HPDE6-E6E7 (cell line): Measurements from ENCODE around the gene PAMR1.
"Not testable (repeated sequence)": the region's sequence is repeated elsewhere in the genome, so short reads cannot be mapped to it uniquely, and the experiment has no call there.

Experiments
- DNase-seq: peaks from one replicate; pipeline ENCODE4 v3.0.0; 2011; ENCODE audit warnings: missing footprints; ENCODE audit errors: extremely low spot score

Gene PAMR1, protein sequence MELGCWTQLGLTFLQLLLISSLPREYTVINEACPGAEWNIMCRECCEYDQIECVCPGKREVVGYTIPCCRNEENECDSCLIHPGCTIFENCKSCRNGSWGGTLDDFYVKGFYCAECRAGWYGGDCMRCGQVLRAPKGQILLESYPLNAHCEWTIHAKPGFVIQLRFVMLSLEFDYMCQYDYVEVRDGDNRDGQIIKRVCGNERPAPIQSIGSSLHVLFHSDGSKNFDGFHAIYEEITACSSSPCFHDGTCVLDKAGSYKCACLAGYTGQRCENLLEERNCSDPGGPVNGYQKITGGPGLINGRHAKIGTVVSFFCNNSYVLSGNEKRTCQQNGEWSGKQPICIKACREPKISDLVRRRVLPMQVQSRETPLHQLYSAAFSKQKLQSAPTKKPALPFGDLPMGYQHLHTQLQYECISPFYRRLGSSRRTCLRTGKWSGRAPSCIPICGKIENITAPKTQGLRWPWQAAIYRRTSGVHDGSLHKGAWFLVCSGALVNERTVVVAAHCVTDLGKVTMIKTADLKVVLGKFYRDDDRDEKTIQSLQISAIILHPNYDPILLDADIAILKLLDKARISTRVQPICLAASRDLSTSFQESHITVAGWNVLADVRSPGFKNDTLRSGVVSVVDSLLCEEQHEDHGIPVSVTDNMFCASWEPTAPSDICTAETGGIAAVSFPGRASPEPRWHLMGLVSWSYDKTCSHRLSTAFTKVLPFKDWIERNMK

DNA sequence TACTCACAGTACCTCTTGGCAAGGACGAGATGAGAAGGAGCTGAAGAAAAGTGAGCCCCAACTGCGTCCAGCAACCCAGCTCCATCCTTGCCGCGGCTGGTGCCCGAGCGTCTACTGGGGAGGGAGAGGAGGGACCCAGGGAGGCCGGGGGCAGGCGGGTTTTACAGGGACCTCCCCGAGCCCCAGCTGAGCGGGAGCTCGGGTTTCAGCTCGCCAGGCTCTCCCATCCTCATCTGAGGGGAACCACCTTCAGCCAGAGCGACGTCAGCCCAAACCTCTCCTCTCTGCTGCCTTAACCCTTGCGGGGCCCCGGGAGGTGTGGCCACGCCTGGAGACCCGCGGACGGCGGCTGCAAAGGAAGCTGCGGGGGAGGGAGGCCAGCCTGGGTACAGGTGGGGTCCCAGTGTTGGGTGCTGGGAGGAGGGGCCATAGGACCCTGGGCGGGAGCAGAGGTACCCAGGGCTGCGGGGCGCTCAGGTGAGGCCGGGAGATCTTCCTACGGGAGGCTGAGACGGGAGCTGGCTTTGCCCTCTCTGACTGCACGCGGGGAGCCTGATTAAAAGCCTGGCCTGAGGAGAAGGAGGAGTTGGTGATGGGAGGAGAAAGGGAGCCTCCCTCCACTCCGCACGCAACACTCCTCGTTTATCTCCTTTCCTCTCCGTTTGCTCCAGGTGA is at the start of gene PAMR1:
Gene PAMR1, minus strand, starts transcription at position 116 of the 675 bp plus-strand sequence. Its CDS starts 31 bp downstream, at position 85.
- DNase-seq, result peak; percentile 32

DNA sequence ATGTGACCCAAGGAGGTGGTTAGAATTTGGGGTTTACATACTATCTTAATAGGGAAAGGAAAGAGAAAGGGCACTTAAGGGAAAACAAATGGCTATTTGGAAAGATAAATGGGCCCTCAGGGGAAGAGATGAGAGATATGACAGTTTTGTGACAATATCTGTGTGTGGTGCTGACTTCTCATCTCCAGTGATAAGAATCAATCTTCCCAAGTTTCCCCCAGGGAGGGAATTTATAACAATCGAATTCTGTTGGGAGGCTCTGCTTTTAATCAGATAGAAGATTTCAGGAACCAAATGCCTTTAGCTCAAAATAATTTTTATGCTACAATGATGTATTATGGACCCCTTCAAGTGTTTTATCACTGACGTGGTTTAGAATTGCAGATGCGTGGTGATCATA is 46.3 kb upstream of the PAMR1 start:
- no peak for DNase-seq

DNA sequence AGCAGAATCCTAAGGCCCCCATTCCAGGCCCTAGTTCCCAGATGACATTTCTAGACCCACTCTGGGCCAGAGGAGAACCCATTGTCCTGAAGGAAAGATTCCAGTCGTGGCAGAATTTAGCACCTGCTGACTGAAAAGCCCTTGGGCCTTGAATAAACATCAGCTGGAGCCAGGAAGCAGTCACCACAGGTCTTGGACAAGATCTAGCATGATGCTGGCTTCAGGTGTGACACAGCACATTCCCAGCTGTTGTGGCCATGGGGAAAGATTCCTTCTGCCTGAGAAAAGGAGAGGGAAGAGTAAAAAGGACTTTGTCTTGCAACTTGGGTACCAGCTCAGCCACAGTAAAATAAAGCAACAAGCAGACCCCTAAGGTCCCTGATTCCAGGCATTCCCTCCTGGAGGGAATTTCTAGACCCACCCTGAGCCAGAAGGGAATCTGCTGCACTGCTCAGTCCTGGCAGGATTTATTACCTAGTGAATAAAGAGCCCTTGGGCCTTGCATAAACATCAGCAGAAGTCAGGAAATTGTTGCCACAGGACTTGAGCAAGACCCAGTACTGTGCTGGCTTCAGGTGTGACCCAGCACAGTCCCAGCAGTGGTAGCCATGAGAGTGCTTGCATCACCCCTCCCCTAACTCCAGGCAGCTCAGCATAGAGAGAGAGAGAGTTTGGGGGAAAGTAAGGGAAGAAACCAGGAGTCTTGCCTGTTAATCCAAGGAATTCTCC is 42.5 kb upstream of the PAMR1 start:
- peak; percentile 74 for DNase-seq

DNA sequence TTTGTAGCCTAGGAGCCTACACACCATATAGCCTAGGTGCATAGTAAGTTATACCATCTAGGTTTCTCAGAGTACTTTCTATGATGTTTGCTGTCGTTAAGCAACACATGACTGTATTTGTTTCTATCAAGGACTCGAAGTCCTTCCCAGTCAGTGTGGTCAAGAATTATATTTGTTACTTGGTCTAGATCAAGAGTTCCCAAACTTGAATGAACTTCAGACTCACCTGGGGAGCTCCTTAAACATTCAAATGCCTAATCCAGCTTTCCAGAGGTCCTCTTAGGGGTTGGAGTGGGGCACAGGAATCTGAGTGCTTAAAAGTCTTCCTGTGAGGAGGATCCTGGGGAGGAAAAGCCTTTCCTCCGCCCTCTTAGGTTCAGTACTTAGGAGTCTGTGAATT is 41.5 kb upstream of the PAMR1 start:
- DNase-seq, result no peak

DNA sequence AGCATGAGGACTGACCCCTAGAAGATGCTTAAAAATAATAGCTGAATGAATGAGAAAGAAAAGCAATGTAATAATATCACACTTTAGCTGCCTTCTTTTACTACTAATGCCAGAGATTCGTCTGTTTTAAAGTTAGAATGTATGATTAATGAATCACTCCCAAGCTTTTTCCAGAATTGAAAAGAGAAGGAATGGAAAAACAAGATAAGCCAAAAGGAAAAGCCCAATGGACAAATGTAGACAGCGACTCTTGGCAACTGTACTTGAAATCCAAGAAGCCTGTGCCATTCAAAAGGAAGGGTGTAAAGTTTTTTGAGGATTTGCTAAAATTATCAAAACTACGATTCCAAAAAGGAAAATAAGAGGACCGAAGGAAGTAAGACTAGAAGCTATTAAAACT is 40.8 kb upstream of the PAMR1 start:
- no peak for DNase-seq

DNA sequence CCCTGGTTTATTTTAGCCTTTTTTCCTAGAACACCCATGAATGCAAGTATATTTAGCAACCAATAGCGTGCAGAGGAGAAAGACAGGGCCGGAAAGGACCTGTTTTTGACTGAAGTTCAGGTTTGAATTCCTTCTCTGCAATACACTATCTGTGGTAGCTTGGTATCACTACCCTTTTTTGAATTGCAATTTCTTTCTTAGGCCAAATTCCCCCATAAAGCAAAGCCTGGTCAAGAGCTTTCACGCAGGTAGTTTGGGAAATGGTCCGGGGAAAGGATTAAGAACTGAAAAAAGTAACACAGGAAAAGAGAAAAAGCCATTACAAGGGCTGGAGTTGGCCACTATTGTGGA is 38.8 kb upstream of the PAMR1 start:
- DNase-seq, result no peak

DNA sequence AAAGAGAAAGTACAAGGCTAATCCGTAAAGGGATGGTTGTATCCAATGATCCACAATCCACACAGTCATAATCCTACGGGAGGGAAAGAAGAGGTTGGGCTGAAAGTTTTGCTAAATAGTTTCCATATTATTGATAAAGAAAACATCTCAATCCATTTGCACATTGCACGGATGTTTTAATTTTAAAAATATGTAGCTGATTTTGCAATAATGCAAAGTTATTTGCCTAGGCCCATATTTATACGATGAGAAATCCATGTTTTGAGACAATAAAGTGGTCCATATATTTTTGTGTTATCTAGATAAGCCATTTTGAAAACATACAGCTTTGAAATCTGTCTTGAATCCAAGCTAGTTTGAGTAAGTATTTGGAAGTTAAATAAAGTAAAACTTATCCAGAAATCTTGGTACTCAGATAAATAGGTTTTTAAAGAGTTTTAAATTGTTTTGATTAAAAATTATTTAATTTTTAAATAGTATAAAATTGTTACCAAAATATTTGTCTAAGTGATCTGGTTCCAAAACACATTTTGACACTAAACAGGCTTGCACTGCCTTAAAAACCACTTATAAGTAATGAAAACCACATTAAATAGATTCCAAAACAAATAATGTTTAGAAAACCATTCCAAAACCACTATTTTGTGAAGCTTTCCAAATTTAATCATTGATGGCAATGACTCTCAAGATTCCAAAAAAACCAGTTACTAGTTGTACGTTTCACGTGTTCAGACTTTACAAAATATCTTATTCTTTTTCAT is 38.2 kb upstream of the PAMR1 start:
- no peak for DNase-seq

DNA sequence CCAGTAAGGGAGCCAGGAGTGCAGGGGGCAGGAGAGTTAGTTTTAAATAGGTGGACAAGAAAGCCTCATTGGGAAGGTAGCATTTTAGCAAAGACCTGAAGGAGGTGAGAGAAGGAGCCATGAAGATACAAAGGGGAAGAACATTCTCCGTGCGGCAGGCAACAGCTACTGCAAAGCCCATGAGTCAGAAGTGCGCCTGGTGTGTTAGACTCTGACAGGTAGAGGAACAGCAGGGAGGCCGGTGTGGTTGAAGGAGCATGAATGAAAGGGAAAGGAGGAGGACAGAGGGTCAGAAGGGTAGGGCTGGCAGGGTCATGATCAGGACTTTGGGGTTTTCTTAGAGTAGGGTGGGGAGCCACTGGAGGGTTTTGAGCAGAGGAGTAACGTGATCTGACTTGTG is 34.5 kb upstream of the PAMR1 start:
- DNase-seq, result no peak

DNA sequence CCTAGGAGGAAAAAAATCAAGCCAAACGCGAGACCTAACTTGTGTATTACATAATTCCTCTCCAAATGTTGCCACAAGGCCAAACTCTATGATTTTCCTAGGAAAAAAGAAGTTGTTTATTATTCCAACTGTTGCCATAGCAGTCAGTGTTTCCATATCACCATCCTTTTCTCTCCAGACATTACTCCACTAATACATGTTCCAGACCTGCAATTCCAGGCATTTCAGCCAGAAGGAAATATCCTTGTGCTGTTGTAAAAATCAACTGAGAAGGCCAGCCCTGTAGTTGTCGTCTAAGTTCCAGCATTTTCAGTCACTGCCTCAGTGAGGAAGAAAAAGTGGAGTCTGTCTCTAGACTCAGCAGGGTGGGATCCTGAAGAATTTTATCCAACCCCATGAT is 33.1 kb upstream of the PAMR1 start:
- DNase-seq, result no peak

DNA sequence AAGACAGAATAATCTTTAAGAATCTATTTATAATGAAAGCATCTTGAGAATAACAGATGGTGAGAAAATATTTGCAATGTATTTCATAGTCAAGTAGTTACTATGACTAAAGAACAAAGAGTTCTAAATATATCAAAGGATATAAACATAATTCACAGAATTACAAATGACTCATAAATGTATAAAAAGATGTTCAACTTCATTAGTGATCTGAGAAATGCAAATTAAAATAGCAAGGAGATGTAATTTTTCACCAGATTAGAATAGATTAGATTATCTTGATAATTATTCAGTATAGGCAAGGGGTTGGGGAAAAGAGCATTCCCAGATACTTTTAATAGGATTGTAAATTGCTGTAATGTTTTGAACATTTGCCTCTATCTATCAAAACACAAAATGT is 30.1 kb upstream of the PAMR1 start:
- DNase-seq, result no peak

DNA sequence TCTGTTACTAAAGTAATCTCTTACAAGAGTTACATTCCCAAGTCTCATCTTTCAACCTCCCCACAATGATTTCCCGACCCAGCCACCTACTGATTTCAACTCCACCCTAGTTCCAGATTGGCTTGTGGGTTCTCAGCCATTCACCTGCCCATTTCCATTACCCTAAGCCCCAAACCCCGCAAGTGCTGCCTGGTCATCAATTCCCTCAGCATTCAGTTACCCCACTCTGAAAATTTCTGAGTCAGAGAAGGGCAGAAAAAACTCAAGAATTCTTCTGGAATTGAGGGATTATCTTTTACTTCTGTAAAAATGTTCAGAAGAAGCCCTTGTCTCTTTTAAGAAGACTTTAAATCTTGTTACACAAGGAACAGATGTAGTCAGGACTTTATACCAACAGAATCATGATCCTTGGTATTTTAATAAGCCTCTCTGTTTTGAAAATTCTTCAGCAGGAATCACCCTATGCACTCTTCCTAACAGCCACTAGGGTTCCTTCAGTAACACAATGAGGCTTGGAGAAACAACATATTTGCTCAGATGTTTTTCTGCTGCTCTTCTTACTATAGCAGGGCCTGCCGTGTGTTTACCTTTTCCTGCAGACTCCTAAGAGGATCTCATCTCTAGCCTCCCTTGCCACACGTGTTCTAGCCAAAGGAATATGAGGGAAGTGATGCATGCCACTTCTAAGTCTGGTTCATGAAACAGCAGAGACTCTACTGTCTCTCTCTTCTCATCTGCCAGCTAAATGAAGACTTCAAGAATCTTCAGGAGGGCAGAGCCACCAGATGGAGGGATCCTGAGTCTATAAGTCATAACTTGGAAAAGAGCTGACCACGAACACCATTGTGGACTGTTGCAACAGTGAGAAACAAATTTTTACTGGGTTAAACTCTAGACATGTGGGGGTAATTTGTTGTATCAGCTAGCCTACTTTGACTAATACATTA is 29.3 kb upstream of the PAMR1 start:
- DNase-seq, result no peak

DNA sequence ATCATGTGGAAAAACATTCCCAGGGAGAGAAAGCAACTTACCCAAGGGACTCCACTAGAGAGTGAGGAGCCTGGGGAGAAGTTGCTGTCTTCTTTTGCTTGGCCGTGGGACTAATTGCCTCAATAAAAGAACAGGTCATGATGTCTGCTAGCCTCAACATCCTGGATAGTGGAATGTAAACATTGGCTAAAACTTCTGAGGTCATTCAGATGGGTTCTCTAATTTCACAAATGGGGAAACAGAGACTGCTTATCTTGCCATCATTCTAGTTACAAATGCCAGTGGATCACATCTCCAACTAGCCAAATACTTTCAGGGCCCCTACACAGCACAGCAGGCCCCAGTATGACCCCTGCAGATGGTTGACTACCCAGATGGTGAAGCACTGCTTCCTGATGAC is 28.4 kb upstream of the PAMR1 start:
- DNase-seq, result no peak

DNA sequence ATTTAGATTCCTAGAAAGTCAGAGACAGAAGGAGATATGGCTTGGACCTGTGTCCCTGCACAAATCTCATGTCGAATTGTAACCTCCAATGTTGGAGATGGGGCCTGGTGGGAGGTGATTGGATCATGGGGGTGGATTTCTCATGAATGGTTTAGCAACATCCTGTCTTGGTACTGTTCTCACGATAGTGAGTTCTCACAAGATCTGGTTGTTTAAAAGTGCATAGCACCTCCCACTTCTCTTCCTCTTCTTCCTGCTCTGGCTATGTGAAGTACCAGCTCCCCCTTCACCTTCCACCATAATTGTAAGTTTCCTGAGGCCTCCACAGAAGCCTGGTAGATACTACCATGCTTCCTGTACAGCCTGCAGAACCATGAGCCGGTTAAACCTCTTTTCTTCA is 27.6 kb upstream of the PAMR1 start:
- DNase-seq, result no peak

DNA sequence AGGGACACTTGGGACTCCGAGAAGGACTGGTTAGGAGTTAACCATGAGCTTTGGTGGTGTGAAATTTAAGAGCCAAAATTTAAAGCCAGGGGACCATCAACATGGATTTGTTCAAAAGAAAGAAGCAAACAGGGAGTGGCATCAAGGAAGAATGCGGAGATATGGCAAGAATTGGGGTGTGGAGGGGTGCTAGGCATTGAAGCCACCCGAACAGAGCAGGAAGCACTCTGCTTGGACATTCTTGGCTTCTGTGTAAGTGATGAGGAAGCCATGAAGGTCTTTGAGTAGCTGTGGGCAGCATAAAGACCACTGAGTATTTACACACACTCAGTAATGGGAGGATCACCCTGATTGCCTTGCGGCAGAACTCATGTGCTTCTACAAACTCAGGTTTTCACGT is 27.2 kb upstream of the PAMR1 start:
- DNase-seq, result no peak

DNA sequence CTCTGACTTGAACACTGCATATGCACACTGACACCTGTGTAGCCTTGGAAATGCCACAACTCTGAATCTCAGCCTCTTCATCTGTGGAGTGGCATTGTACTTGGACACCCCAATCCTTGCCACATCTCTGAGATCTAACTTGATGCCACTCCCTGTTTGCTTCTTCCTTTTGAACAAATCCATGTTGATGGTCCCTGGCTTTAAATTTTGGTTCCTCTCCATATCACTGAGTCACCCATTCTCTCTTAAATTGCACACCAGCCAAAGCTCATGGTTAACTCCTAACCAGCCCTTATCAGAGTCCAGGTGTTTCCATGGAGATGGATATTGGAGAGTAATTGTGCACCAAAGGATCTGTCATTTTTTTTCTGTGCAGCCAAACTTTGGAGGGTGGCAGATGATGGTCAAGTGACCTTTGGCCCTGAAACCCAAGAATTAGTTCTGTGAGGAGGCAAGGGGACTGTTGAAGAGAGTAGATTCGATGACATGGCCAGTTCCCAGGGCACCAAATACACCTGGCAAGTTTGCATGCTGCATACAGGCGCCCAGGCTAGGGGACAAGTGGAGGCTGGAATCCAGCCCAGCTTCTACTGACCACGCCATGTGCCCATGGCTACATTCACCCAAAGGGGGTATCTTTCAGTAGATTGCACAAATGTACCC is 25.1 kb upstream of the PAMR1 start:
- DNase-seq, result no peak

DNA sequence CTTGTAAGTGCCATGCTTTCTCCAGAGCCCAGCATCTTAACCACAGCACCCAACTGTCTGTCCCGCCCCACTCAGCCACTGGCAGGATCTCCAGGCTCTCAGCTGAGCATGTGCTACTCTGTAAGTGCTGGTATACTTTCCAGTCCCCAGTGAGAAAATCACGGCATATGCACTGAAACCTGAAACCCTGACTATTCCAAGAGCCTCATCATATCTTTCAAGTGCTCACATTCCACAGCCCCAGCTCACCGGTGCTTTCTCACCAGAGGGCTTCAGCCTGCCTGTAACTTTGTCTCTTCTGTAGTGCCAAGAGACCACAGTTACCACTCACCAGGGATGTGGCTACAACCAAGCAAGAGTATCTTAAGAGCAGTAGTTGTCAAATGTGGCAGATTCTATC is 24.4 kb upstream of the PAMR1 start:
- DNase-seq, result peak; percentile 60

DNA sequence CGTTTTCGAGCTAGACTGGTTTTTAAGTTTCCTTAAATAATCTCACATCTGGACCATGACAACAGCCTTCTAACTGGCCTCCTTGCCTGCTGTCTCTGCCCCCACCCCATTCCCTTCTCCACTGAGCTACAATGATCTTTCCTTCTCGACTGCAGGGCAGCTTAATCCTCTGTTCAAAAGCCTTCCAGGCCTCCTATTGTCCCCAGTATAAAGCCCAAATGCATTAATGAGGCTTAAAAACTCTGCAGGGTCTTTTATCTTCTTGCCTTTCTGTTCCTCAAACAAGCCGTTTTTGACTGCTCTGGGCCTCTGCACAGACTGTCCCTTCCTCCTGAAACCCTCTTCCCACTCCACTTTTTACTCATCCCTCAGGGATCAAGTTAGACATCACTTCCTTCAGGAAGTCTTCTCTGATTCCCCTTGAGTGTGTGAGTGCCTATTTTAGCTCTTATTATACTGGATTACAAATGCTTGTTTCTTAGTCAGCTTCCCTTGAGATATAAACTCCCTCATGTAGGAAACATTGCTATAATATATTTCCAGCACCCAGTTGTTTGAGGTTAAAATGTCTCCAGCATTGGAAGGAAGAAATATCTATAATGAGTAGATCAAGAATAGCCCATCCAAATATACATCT is 23.6 kb upstream of the PAMR1 start:
- DNase-seq, result no peak

DNA sequence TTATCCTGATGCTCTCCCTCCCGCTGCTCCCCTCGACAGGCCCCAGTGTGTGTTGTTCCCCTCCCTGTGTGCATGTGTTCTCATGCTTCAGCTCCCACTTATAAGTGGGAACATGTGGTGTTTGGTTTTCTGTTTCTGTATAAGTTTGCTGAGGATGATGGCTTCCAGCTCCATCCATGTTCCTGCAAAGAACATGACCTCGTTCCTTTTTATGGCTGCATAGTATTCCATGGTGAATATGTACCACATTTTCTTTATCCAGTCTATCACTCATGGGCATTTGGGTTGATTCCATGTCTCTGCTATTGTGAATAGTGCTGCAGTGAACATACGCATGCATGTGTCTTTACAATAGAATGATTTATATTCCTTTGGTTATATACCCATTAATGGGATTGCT is 22.6 kb upstream of the PAMR1 start:
- not testable (repeated sequence) for DNase-seq

DNA sequence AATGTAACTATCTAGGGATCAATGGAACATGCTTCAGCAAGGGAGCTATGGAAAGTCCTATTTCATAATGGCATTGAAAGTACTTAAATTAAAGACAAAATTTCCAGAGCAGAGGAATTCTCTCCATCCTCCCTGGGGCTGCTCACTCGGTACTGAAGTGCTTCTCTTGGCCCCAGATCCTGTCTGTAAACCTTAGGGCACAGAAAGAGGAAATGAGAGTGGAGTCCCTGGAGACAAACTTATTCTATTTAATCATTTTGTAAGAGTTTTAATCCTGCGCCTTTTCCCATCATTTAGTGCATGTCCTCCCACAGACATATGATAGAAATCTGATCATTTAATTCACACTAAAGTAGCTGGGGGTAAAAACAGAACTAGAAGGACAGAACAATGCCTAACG is 20.9 kb upstream of the PAMR1 start:
- no peak for DNase-seq
